Measurements from ENCODE around the gene ARL6IP4.

ARL6IP4 gene

DNA sequence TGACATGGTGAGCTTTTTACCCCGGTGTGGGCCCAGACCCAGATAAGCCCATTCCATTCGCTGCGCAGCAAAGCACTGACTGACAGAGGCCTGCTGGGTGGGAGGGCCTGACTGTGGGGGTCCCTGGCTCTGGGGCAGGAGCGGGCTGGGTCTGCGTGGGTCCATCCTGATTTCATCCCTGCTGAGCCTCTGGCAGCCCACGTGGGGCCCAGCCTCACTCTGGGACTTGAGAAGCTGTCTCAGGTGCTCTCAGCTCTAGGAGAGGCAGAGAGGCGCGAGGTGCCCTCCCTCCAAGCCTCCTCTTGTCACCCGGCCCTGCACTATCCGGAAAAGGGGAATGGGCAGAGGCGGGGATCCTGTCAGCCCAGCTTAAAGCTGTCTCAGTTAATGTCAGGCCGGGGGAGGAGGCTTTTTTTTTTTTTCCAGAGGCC is 15.1 kb upstream of the ARL6IP4 start:
- Histone ChIP-seq H3K4me3 (peak overlapping the region; percentile 81), H3K27ac (no peak overlapping the region)
- peak; percentile 74 for DNase-seq (ENCODE audit: low spot score)

GRCh38 chr12:122965851-122966742 is 14.4 kb upstream of the ARL6IP4 start, which contains the start of gene ABCB9:
Gene ABCB9 (minus strand): TSS chr12:122966463. CDS start chr12:122960235, 6,228 bp downstream.
- peak; percentile 94 for DNase-seq (ENCODE audit: low spot score)
- TF ChIP-seq CTCF (IDR thresholded peaks at IDR 0.05), result no peak
- Histone ChIP-seq H3K4me3 (peak within 1 kb of the TSS; percentile 81), H3K27ac (peak within 1 kb of the TSS in 1 of 2 donors; percentile 63)

More for the DNA sequence above, 15.1 kb upstream of the ARL6IP4 start:
- TF ChIP-seq CTCF (IDR thresholded peaks at IDR 0.05), result no peak

DNA sequence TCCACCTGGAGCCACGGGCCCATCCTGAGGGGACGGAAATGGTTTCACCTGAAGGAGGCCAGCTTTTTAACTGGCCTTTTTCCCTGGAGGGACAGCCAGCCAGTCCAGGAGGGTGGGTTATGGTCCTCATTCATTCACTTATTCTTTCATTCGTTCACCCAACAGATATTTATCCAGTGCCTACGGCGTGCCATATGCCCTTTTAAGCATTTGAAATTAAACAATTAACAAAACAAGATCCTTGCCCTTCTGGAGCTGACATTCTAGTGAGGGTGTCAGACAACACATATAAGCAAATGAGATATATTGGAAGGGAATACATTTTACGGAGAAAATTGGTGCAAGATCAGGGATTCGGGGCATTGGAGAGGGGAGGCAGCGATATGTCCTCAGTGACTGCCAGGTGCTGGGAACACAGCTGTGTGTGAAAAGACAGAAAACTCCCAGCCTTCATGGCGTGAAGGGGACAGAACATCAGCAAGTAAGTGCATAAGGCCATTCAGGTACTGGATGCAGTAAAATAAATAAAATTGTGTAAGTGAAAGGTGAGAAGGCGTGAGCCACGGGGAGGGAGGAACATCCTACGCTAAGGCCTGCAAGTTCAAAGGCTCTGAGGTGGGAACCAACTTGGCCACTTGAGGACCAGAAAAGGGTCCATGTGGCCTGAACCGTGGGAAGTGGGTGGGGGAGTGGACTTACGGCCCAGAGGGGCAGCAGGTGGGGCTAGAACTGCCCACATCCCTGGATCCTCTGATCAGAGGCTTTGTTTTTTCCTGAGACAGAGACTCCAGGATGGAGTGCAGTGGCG is 13.5 kb upstream of the ARL6IP4 start:
- Histone ChIP-seq H3K27ac (peak overlapping the region in 1 of 2 donors; percentile 63), H3K4me3 (peak overlapping the region; percentile 81)
- TF ChIP-seq CTCF (IDR thresholded peaks at IDR 0.05), result no peak
- DNase-seq (ENCODE audit: low spot score), result no peak

GRCh38 chr12:122968104-122968503 is 12.4 kb upstream of the ARL6IP4 start:
- no peak for TF ChIP-seq CTCF (IDR thresholded peaks at IDR 0.05)
- H3K4me3 ChIP-seq, result no peak overlapping the region

DNA sequence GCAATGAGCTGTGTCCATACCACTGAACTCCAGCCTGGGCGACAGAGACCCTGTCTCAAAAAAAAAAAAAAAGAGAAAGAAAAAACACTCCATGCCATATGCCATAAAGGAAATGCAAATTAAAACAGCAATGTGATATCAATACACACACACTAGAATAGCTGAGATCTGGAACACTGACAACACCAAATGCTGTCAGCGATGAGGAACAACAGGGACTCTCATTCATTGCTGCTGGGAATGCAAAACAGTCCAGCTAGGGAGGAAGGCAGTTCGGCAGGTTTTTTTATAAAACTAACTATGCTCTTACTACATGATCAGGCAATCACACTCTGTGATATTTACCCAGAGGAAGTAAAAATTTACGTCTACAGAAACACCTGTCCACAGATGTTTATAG is 10.8 kb upstream of the ARL6IP4 start:
- Histone ChIP-seq H3K27ac (no peak overlapping the region), H3K4me3 (no peak overlapping the region)
- no peak for DNase-seq (ENCODE audit: low spot score)
- no peak for TF ChIP-seq CTCF (IDR thresholded peaks at IDR 0.05)

More at GRCh38 chr12:122968104-122968503, 12.4 kb upstream of the ARL6IP4 start:
- DNase-seq (ENCODE audit: low spot score), result no peak
- H3K27ac ChIP-seq, result no peak overlapping the region

- peak; percentile 99 for DNase-seq (ENCODE audit: low spot score)
- TF ChIP-seq CTCF (IDR thresholded peaks at IDR 0.05), result no peak
- Histone ChIP-seq H3K4me3 (peak overlapping the region; percentile 87), H3K27ac (peak overlapping the region; percentile 96 to 98)
These were observed 6.1 kb upstream of the ARL6IP4 start for GRCh38 chr12:122974274-122974891.
